Caco-2 (cell line): ENCODE results near the gene PLCB1. TPM values are rescaled to one million over a fixed set of nuclear protein-coding genes. Genes with fewer than 3 reads are reported as not detected.

Experiments used
- BruUV-seq: library from RNA; stranded (reverse); fragments of 400-500 nt; replicated peaks from 2 replicates; lab custom pipeline; 2021; lab: Mats Ljungman, UMichigan
- CTCF ChIA-PET: fragments of 300-600 bp; sonication (Branson Sonifier 250); formaldehyde crosslinking; loops from one replicate; lab custom pipeline; 2022; ENCODE audit warnings: antibody characterized with exemption; lab: Charles Lee
- POLR2A ChIA-PET: fragments of 300-600 bp; sonication (Branson Sonifier 250); formaldehyde crosslinking; loops from one replicate; lab custom pipeline; 2022; ENCODE audit warnings: antibody characterized with exemption; lab: Charles Lee
- DNase-seq, 2 experiments: peaks; one replicate each; pipeline versions ENCODE4 v3.0.0 to v3.0.0-alpha.2; 2020 to 2022
- H3K27me3 ChIP-seq: replicated peaks from 2 replicates; pipeline ENCODE4 v1.6.0; 2011; ENCODE audit warnings: low read length; ENCODE audit not compliant: control insufficient read depth, insufficient read depth
- H3K36me3 ChIP-seq: 2 replicates; pipeline ENCODE4 v1.5.1; 2011; ENCODE audit warnings: low read length; ENCODE audit not compliant: control insufficient read depth, insufficient read depth
- H3K4me1 ChIP-seq: fragments of 250-450 bp; sonication (Bioruptor Pico); 2 replicates; pipeline ENCODE4 v1.5.1; 2020; ENCODE audit warnings: mild to moderate bottlenecking
- H3K4me3 ChIP-seq: 2 replicates; pipeline ENCODE4 v1.5.1; 2011; ENCODE audit warnings: low read depth, mild to moderate bottlenecking, control low read depth, low read length
- H3K9me3 ChIP-seq: fragments of 250-450 bp; sonication (Bioruptor Pico); 2 replicates; pipeline ENCODE4 v1.5.1; 2020; ENCODE audit warnings: mild to moderate bottlenecking, moderate library complexity
- H3K27ac Mint-ChIP-seq: one replicate; pipeline ENCODE4 v1.8.0; 2022; ENCODE audit warnings: mixed read lengths; ENCODE audit not compliant: unreplicated experiment
- H3K27me3 Mint-ChIP-seq: one replicate; pipeline ENCODE4 v1.8.0; 2022; ENCODE audit warnings: mixed read lengths; ENCODE audit not compliant: insufficient read depth, unreplicated experiment
- H3K36me3 Mint-ChIP-seq: one replicate; pipeline ENCODE4 v1.8.0; 2022; ENCODE audit warnings: mild to moderate bottlenecking, mixed read lengths; ENCODE audit not compliant: insufficient read depth, unreplicated experiment
- H3K4me1 Mint-ChIP-seq: one replicate; pipeline ENCODE4 v1.8.0; 2022; ENCODE audit warnings: low read depth, mixed read lengths; ENCODE audit not compliant: unreplicated experiment
- H3K4me3 Mint-ChIP-seq: one replicate; pipeline ENCODE4 v1.8.0; 2022; ENCODE audit warnings: mild to moderate bottlenecking, moderate library complexity, mixed read lengths; ENCODE audit not compliant: unreplicated experiment
- H3K9me3 Mint-ChIP-seq: one replicate; pipeline ENCODE4 v1.8.0; 2022; ENCODE audit warnings: mixed read lengths; ENCODE audit not compliant: unreplicated experiment
- CTCF ChIP-seq, 2 experiments: fragments of 200-600 bp in 1 of 2; IDR thresholded peaks; 1 replicate in 1 of 2; 2 replicates in 1 of 2; pipeline versions ENCODE4 v1.5.1 to v1.8.0; 2011 to 2022; ENCODE audit warnings: antibody characterized with exemption in 1 of 2, control low read depth in 1 of 2, inconsistent platforms in 1 of 2, low read depth in 1 of 2, low read length in 1 of 2, mild to moderate bottlenecking in 1 of 2, moderate library complexity in 1 of 2; ENCODE audit not compliant: insufficient read depth in 1 of 2, severe bottlenecking in 1 of 2, unreplicated experiment in 1 of 2
- intact Hi-C: fragments of 100-400 bp; cut with micrococcal nuclease; formaldehyde crosslinking; loops from one replicate; pipeline ENCODE4 v1.10.0; 2022; ENCODE audit not compliant: unreplicated experiment
- total RNA-seq: library from RNA; stranded (reverse); gene quantifications from 2 replicates; pipeline ENCODE4 v1.2.3, GENCODE V29; 2022

PLCB1 gene
- total RNA-seq, 1 experiment from 2014 or later: 105 TPM

GRCh38 chr20:8854571-8854970, 722.5 kb downstream of the PLCB1 start:
- H3K4me1 ChIP-seq: peaks cover 4% of the 10 kb centered on the region; the same call in 1 of the 2 replicates
- no peak overlapping the region for H3K4me3 ChIP-seq
- BruUV-seq: no TSS peak
- no peaks in the 10 kb centered on the region for H3K36me3 ChIP-seq
- Mint-ChIP-seq H3K27ac (no peak overlapping the region), H3K27me3 (no peaks in the 10 kb centered on the region), H3K9me3 (no peaks in the 10 kb centered on the region), H3K4me1 (no peaks in the 10 kb centered on the region), H3K36me3 (no peaks in the 10 kb centered on the region), H3K4me3 (no peak overlapping the region)
- H3K27me3 ChIP-seq: no peaks in the 10 kb centered on the region
- no peaks in the 10 kb centered on the region for H3K9me3 ChIP-seq
- POLR2A ChIA-PET: no interaction called here
- TF ChIP-seq CTCF (IDR thresholded peaks at IDR 0.05; ENCODE audit: insufficient read depth in 1 of 2, low read depth in 1 of 2, low read length in 1 of 2, severe bottlenecking in 1 of 2, unreplicated experiment in 1 of 2): no peak
- CTCF ChIA-PET: no interaction called here
- no peak for DNase-seq
- intact Hi-C loops: loop anchor here (10.0 kb wide), 1 partner anchor 230 kb away; no protein-coding TSS in a partner anchor

GRCh38 chr20:8855315-8855714, 723.2 kb downstream of the PLCB1 start:
- no peaks in the 10 kb centered on the region for H3K9me3 ChIP-seq
- Mint-ChIP-seq H3K4me3 (no peak overlapping the region), H3K4me1 (no peaks in the 10 kb centered on the region), H3K27ac (no peak overlapping the region), H3K27me3 (no peaks in the 10 kb centered on the region), H3K9me3 (no peaks in the 10 kb centered on the region), H3K36me3 (no peaks in the 10 kb centered on the region)
- ChIA-PET CTCF (no interaction called here), POLR2A (no interaction called here)
- no peaks in the 10 kb centered on the region for H3K27me3 ChIP-seq
- intact Hi-C loops: loop anchor here (10.0 kb wide), 1 partner anchor 229 kb away; no protein-coding TSS in a partner anchor
- H3K4me3 ChIP-seq: no peak overlapping the region
- DNase-seq: no peak
- no peak for TF ChIP-seq CTCF (IDR thresholded peaks at IDR 0.05; ENCODE audit: insufficient read depth in 1 of 2, low read depth in 1 of 2, low read length in 1 of 2, severe bottlenecking in 1 of 2, unreplicated experiment in 1 of 2)
- BruUV-seq: no TSS peak
- peaks cover 4% of the 10 kb centered on the region; the same call in 1 of the 2 replicates for H3K4me1 ChIP-seq
- H3K36me3 ChIP-seq: no peaks in the 10 kb centered on the region

GRCh38 chr20:8856668-8857067, 724.6 kb downstream of the PLCB1 start:
- H3K4me3 ChIP-seq: no peak overlapping the region
- BruUV-seq: no TSS peak
- Mint-ChIP-seq H3K4me3 (no peak overlapping the region), H3K27me3 (no peaks in the 10 kb centered on the region), H3K4me1 (no peaks in the 10 kb centered on the region), H3K27ac (no peak overlapping the region), H3K36me3 (no peaks in the 10 kb centered on the region), H3K9me3 (no peaks in the 10 kb centered on the region)
- no peak for TF ChIP-seq CTCF (IDR thresholded peaks at IDR 0.05; ENCODE audit: insufficient read depth in 1 of 2, low read depth in 1 of 2, low read length in 1 of 2, severe bottlenecking in 1 of 2, unreplicated experiment in 1 of 2)
- no peaks in the 10 kb centered on the region for H3K36me3 ChIP-seq
- no peak for DNase-seq
- no peaks in the 10 kb centered on the region for H3K27me3 ChIP-seq
- intact Hi-C loops: loop anchor here (10.0 kb wide), 1 partner anchor 228 kb away; no protein-coding TSS in a partner anchor
- POLR2A ChIA-PET: no interaction called here
- H3K9me3 ChIP-seq: no peaks in the 10 kb centered on the region
- peaks cover 4% of the 10 kb centered on the region; the same call in 1 of the 2 replicates for H3K4me1 ChIP-seq
- CTCF ChIA-PET: no interaction called here
